Glomerular endothelial cell (primary cell): Measurements from ENCODE around the gene ATN1. TPM values are rescaled to one million over a fixed set of nuclear protein-coding genes. Genes with fewer than 3 reads are reported as not detected.
A peak's percentile ranks its signal among the peaks of the same experiment; 100 is the strongest.
"Not testable (repeated sequence)": the region's sequence is repeated elsewhere in the genome, so short reads cannot be mapped to it uniquely, and the experiment has no call there.

Source experiments
- DNase-seq: peaks from one replicate; pipeline ENCODE4 v3.0.0-alpha.2; 2011; ENCODE audit warnings: low read depth, low spot score; ENCODE audit errors: extremely low read depth
- total RNA-seq: library from RNA; depleted of rRNA; stranded (reverse); fragments of >200 nt; gene quantifications from 2 replicates; pipeline ENCODE4 v1.2.3, GENCODE V29; 2015

The ATN1 gene
- total RNA-seq, 1 donor from 2014 or later, result 64.6 TPM

- no peak for DNase-seq
Observed at GRCh38 chr12:6902448-6902847, 25.3 kb upstream of the ATN1 start.

GRCh38 chr12:6903722-6904121, 24.0 kb upstream of the ATN1 start:
- DNase-seq, result no peak

DNA sequence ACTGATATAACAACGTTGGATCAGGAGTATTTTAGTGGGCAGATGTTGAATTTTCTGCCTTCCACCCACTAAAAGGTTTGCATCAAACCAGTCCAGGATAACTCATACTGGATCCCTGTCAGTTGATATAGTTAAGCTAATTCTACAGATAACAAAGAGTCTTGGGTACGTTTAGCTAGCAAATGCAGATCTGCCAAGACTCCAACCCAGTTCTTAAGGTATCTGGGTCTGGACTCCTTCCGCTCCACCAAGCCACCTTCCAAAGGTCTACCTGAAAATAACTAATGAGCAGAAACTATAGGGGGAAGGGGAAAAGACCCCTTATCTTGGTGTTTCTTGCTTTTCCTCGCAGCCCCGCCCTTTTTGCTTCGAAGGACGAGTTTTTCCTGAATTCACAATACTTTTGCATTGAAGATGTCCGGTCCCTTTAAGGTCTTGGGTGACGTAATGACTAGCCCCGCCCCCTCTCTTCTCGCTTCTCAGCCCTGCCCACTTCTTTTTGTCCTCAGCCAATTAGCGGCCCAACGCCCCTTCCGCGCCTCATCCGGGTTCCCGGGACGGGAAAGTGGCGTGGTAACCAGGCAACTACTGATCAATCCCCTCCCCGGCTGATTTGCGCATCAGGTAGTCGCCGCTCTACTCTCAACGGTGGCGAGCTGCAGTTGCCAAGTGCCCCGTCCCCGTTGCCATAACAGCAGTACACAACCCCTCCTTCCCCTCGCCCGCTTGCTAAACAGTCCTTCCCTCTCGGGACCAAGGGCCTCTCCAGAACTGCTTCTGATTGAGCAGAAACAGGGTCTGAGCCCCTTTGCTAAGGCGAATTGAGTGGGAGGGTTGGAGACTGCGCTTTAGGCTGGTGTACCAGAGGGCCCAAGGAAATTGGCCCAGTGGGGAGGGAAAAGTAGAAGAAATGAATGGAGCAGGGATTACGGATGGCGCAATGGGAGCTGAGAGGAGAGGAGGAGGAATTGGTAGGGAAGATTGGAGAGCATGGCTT, 23.2 kb upstream of the ATN1 start, which contains the start of gene LRRC23:
Gene LRRC23 (plus strand): TSS at position 543 of the 997 bp plus-strand sequence. CDS start 812 bp downstream, outside the sequence.
- peak; percentile 80 for DNase-seq

- DNase-seq, result no peak
Observed at GRCh38 chr12:6905414-6906040, 22.2 kb upstream of the ATN1 start.

DNA sequence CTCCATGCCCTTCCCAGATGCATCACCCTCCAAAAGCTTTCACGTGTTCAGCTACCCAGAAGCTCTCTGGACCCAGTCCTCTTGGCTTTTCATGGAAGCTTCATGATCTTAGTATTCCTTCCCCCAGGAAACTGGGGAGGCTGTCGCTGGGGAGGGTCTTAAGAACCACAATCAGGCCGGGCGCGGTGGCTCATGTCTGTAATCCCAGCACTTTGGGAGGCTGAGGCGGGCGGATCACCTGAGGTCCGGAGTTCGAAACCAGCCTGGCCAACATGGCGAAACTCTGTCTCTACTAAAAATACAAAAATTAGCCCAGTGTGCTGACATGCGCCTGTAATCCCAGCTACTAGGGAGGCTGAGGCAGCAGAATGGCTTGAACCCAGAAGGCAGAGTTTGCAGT, 19.6 kb upstream of the ATN1 start:
- DNase-seq, result not testable (repeated sequence)

- no peak for DNase-seq
Observed at GRCh38 chr12:6909421-6910145, 18.2 kb upstream of the ATN1 start.

DNA sequence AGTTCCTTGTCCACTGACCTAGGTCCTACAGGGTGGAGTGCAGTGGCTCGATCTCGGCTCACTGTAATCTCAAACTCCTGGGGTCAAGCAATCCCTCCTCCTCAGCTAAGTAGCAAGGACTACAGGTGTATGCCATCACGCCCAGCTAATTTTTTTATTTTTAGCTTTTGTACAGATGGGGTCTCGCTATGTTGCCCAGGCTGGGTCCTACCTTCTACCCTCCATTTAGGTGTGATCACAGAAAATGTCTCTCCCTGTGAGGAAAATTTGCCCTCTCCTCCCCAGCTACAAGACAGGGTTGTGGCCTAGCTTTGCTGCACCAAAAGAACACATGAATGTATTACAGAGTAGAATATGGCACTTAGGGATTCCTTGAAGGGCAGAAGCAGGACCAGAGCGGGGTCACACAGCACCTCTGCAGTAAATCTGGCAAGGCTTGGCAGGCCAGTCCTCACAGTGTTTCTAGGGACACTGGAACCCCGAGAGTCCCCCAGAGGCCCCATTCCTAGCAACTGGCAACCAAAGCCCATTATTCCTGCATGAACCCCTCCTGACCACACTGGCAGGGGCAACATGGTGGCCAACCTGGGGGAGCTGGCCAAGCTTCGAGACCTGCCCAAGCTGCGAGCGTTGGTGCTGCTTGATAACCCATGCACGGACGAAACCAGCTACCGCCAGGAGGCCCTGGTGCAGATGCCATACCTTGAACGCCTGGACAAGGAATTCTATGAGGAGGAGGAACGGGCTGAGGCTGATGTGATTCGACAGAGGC, 15.4 kb upstream of the ATN1 start:
- DNase-seq, result no peak

GRCh38 chr12:6914246-6914946, 13.4 kb upstream of the ATN1 start, which contains the start of gene ENO2:
Gene ENO2 (plus strand): TSS chr12:6914580. CDS start chr12:6915833, 1,253 bp downstream.
- no peak for DNase-seq

GRCh38 chr12:6914947-6915788, 12.6 kb upstream of the ATN1 start:
- no peak for DNase-seq

GRCh38 chr12:6915789-6916285, 11.9 kb upstream of the ATN1 start:
- DNase-seq, result no peak

- DNase-seq, result no peak
Observed at GRCh38 chr12:6916426-6917200, 11.1 kb upstream of the ATN1 start.

- DNase-seq, result no peak
Observed at GRCh38 chr12:6917491-6918231, 10.1 kb upstream of the ATN1 start.

- DNase-seq, result no peak
Observed at GRCh38 chr12:6919588-6919987, 8.2 kb upstream of the ATN1 start.

- no peak for DNase-seq
Observed at GRCh38 chr12:6921539-6921938, 6.2 kb upstream of the ATN1 start.

DNA sequence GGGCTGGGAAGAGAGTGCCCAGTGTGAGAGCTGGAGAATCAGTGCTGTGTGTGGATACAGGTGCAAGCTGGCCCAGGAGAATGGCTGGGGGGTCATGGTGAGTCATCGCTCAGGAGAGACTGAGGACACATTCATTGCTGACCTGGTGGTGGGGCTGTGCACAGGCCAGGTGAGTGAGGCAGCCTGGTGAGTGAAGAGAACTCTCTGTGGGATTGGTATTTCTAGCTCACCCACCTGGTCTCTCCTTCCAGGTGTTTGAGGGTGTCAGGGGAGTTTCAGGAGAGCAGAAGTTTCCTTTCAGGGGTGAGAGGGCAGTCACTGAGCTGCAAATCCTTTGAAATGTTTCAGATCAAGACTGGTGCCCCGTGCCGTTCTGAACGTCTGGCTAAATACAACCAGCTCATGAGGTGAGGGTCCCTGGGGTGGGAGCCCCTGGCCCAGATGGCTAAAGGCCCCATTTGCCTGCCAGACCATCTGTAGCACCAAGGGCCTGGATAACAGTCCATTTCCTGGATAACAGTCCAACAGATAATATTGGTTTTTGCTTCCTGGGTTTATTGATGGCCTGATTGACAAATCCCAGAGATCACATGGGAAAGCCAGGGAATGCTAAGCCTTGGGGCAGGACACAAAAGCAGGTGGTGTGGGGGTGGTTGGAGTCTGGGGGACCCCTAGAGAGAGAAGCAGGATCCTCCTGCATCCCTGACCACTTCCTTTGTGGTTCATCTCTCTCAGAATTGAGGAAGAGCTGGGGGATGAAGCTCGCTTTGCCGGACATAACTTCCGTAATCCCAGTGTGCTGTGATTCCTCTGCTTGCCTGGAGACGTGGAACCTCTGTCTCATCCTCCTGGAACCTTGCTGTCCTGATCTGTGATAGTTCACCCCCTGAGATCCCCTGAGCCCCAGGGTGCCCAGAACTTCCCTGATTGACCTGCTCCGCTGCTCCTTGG, 5.5 kb upstream of the ATN1 start:
- no peak for DNase-seq
